PFSK-1 (cell line): ENCODE data around the gene CBLN3.

ENCODE experiments used
- FOXP2 ChIP-seq: optimal IDR thresholded peaks from 2 replicates; pipeline ENCODE3; 2011; ENCODE audit warnings: borderline replicate concordance, control low read depth, inconsistent platforms; ENCODE audit not compliant: insufficient read depth; ENCODE audit errors: extremely low read length, extremely low read depth
- POLR2AphosphoS5 ChIP-seq: IDR thresholded peaks from 2 replicates; pipeline ENCODE4 v1.6.1; 2012; ENCODE audit warnings: low read depth, mild to moderate bottlenecking, control low read depth, low read length, moderate library complexity
- REST ChIP-seq, 2 experiments: IDR thresholded peaks; 2 replicates each; pipeline versions ENCODE4 v1.6.1 to v1.8.0; 2011 to 2012; ENCODE audit warnings: low read depth in 2 of 2, low read length in 2 of 2, control low read depth in 1 of 2, inconsistent platforms in 1 of 2, mild to moderate bottlenecking in 1 of 2, moderate library complexity in 1 of 2; ENCODE audit not compliant: insufficient read depth in 1 of 2
- SIN3A ChIP-seq: IDR thresholded peaks from 2 replicates; pipeline ENCODE4 v1.6.1; 2012; ENCODE audit warnings: mild to moderate bottlenecking, low read length, moderate library complexity, borderline replicate concordance; ENCODE audit not compliant: insufficient read depth
- TAF1 ChIP-seq: IDR thresholded peaks from 2 replicates; pipeline ENCODE4 v1.6.1; 2012; ENCODE audit warnings: low read length, control low read depth, borderline replicate concordance; ENCODE audit not compliant: insufficient read depth

CBLN3 gene

DNA sequence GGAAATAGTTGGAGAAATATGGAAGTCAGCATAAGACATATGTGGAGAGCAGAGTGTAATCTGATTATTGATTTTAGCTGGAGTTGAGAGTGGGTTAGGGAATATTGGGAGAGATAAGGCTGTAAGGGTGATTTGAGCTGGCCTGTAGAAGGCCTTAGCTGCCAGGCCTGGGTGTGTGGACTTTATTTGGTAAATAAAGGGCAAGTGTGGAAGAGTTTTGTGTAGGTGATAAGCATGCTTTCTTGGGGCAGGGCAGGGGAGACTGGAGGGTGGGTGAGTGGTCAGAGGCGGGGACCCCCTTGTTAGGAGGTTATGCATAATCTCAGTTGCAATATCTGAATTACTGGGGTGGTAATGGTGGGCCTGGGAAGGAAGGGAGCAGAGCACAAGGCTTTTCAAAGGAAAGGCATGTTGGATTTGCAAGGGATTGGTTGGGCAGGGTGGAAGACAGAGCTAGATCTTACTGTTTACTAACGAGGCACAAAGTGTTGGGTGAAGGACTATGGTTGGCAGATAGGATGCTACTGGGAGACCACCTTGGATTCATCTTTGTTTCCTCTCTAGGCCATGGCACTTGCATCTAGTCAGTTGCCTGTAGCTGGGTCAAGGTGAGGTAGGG, 5.8 kb upstream of the CBLN3 start:
- TF ChIP-seq POLR2AphosphoS5 (no peak), TAF1 (no peak), SIN3A (no peak), FOXP2 (no peak), REST (IDR thresholded peaks at IDR 0.05; ENCODE audit: insufficient read depth in 1 of 2, low read depth in 2 of 2, low read length in 2 of 2) (no peak)

DNA sequence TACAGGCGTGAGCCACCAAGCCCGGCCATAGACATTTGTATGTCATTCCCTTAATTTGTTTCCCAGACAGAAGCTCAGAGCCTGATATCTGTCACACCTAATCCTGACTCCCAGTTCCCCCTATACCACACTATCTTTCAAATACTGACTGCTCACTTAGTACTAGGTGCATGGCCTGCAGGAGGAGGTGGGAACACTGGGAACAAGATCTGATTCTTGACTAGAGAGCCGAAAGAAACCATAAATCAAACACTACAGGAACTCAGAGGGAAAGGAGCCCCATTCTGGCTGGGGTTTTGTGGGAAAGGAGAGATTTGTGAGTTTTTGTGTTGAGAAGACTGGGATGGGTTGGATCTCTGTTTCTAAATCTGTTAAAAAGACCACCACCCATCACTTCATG, 5.2 kb upstream of the CBLN3 start:
- no peak for TF ChIP-seq SIN3A
- no peak for TF ChIP-seq REST (IDR thresholded peaks at IDR 0.05; ENCODE audit: insufficient read depth in 1 of 2, low read depth in 2 of 2, low read length in 2 of 2)
- TF ChIP-seq FOXP2: no peak
- no peak for TF ChIP-seq POLR2AphosphoS5
- no peak for TF ChIP-seq TAF1

GRCh38 chr14:24434036-24434435, 4.6 kb upstream of the CBLN3 start:
- TF ChIP-seq FOXP2 (no peak), REST (IDR thresholded peaks at IDR 0.05; ENCODE audit: insufficient read depth in 1 of 2, low read depth in 2 of 2, low read length in 2 of 2) (no peak), TAF1 (no peak), POLR2AphosphoS5 (no peak), SIN3A (no peak)

DNA sequence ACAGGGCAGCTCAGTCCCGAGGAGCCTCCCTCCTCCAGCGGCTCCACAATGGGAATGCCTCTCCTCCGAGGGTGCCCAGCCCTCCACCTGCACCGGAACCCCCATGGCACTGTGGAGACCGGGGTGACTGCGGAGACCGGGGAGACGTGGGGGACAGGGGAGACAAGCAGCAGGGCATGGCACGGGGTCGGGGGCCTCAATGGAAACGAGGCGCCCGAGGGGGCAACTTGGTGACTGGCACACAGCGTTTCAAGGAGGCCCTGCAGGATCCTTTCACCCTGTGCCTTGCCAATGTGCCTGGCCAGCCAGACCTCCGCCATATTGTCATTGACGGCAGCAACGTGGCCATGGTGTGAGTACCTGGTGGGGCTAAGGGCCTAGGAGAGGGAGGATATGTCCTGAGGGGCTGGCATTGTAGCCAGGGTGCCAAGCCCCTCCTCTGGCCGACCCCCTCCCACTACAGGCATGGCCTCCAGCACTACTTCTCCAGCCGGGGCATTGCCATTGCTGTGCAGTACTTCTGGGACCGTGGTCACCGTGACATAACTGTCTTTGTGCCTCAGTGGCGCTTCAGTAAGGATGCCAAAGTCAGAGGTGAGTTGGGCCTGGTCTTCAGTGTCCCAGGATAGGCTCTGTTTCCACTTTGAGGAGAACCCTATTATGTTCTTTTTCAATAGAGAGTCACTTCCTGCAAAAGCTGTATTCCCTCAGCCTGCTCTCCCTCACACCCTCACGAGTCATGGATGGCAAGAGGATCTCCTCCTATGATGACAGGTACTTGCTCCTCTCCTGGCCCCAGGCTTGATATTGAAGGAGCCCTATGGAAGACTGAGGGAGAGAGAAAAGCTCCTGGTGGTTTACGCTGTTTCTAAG, 3.0 kb upstream of the CBLN3 start:
- TF ChIP-seq TAF1 (no peak), POLR2AphosphoS5 (no peak), SIN3A (no peak), REST (IDR thresholded peaks at IDR 0.05; ENCODE audit: insufficient read depth in 1 of 2, low read depth in 2 of 2, low read length in 2 of 2) (no peak), FOXP2 (no peak)
